ENCODE results near the gene PLAAT2. TPM values are rescaled to one million over a fixed set of nuclear protein-coding genes. Genes with fewer than 3 reads are reported as not detected.

PLAAT2 gene
- total RNA-seq, result not detected in 2 replicates

GRCh38 chr11:63563201-63564055 lies at the start of gene PLAAT2:
Gene PLAAT2 (minus strand): TSS chr11:63563379. CDS start chr11:63563324, 55 bp downstream.

GRCh38 chr11:63536669-63537292 lies 26.4 kb downstream of the PLAAT2 start, which contains the start of gene PLAAT4:
Gene PLAAT4 (plus strand): TSS chr11:63536808. CDS start chr11:63536869, 61 bp downstream.

GRCh38 chr11:63505857-63506528 lies 57.2 kb downstream of the PLAAT2 start, which contains the start of gene LGALS12:
Gene LGALS12 (plus strand): TSS chr11:63506084. CDS start chr11:63506459, 375 bp downstream.

Other genes starting within 250 kb of the PLAAT2 start
- gene SLC22A9, start 193.6 kb downstream of the PLAAT2 start, total RNA-seq, result not detected in 2 replicates
- gene PLAAT5, start 72.2 kb downstream of the PLAAT2 start, total RNA-seq, result 0.94 and 1.1 TPM in 2 replicates
- 7.8 and 8.2 TPM in 2 replicates for gene LGALS12, start 57.3 kb downstream of the PLAAT2 start, total RNA-seq
- 60.6 and 68.1 TPM in 2 replicates for gene PLAAT4, start 26.6 kb downstream of the PLAAT2 start, total RNA-seq
- gene PLAAT3, start 51.1 kb upstream of the PLAAT2 start, total RNA-seq, result 48.2 and 53.7 TPM in 2 replicates
- gene ATL3, start 108.0 kb upstream of the PLAAT2 start, total RNA-seq, result 62.7 and 71.4 TPM in 2 replicates
- 69.8 and 73.1 TPM in 2 replicates for gene RTN3, start 118.1 kb upstream of the PLAAT2 start, total RNA-seq
- 32.3 and 34.5 TPM in 2 replicates for gene ZFTA, start 205.4 kb upstream of the PLAAT2 start, total RNA-seq